Measurements from ENCODE around the gene MAN2A1.

Gene MAN2A1

GRCh38 chr5:109852371-109853155, 162.8 kb downstream of the MAN2A1 start:
- TF ChIP-seq PATZ1 (CRISPR knock-in tag; IDR thresholded peaks at IDR 0.05; ENCODE audit: borderline replicate concordance) (no peak), ZFP30 (CRISPR knock-in tag; IDR thresholded peaks at IDR 0.05) (no peak), RARB (CRISPR knock-in tag; IDR thresholded peaks at IDR 0.05) (no peak), ARNTL (CRISPR knock-in tag; IDR thresholded peaks at IDR 0.05; ENCODE audit: borderline replicate concordance, low read depth) (no peak), ZC3H10 (CRISPR knock-in tag; IDR thresholded peaks at IDR 0.05) (no peak), ESRRG (CRISPR knock-in tag; IDR thresholded peaks at IDR 0.05) (no peak), BACH2 (CRISPR knock-in tag; IDR thresholded peaks at IDR 0.05; ENCODE audit: borderline replicate concordance) (no peak), ZNF565 (CRISPR knock-in tag; conservative IDR thresholded peaks at IDR 0.05; ENCODE audit: low read depth) (no peak), ISL1 (CRISPR knock-in tag; IDR thresholded peaks at IDR 0.05) (no peak), CSDC2 (CRISPR knock-in tag; IDR thresholded peaks at IDR 0.05) (no peak), CREB5 (CRISPR knock-in tag; IDR thresholded peaks at IDR 0.05; ENCODE audit: low read depth) (no peak), OSR1 (CRISPR knock-in tag; IDR thresholded peaks at IDR 0.05) (no peak), ZNF8 (CRISPR knock-in tag; IDR thresholded peaks at IDR 0.05) (no peak), ZFP3 (CRISPR knock-in tag; IDR thresholded peaks at IDR 0.05) (no peak)
- TF ChIP-seq, protein P1, sequence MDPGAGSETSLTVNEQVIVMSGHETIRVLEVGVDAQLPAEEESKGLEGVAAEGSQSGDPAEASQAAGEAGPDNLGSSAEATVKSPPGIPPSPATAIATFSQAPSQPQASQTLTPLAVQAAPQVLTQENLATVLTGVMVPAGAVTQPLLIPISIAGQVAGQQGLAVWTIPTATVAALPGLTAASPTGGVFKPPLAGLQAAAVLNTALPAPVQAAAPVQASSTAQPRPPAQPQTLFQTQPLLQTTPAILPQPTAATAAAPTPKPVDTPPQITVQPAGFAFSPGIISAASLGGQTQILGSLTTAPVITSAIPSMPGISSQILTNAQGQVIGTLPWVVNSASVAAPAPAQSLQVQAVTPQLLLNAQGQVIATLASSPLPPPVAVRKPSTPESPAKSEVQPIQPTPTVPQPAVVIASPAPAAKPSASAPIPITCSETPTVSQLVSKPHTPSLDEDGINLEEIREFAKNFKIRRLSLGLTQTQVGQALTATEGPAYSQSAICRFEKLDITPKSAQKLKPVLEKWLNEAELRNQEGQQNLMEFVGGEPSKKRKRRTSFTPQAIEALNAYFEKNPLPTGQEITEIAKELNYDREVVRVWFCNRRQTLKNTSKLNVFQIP (CRISPR knock-in tag; IDR thresholded peaks at IDR 0.05; ENCODE audit: borderline replicate concordance, low read depth), result no peak
- TF ChIP-seq, protein P2, sequence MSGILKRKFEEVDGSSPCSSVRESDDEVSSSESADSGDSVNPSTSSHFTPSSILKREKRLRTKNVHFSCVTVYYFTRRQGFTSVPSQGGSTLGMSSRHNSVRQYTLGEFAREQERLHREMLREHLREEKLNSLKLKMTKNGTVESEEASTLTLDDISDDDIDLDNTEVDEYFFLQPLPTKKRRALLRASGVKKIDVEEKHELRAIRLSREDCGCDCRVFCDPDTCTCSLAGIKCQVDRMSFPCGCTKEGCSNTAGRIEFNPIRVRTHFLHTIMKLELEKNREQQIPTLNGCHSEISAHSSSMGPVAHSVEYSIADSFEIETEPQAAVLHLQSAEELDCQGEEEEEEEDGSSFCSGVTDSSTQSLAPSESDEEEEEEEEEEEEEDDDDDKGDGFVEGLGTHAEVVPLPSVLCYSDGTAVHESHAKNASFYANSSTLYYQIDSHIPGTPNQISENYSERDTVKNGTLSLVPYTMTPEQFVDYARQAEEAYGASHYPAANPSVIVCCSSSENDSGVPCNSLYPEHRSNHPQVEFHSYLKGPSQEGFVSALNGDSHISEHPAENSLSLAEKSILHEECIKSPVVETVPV (CRISPR knock-in tag; IDR thresholded peaks at IDR 0.05), result no peak
- TF ChIP-seq, protein P3, sequence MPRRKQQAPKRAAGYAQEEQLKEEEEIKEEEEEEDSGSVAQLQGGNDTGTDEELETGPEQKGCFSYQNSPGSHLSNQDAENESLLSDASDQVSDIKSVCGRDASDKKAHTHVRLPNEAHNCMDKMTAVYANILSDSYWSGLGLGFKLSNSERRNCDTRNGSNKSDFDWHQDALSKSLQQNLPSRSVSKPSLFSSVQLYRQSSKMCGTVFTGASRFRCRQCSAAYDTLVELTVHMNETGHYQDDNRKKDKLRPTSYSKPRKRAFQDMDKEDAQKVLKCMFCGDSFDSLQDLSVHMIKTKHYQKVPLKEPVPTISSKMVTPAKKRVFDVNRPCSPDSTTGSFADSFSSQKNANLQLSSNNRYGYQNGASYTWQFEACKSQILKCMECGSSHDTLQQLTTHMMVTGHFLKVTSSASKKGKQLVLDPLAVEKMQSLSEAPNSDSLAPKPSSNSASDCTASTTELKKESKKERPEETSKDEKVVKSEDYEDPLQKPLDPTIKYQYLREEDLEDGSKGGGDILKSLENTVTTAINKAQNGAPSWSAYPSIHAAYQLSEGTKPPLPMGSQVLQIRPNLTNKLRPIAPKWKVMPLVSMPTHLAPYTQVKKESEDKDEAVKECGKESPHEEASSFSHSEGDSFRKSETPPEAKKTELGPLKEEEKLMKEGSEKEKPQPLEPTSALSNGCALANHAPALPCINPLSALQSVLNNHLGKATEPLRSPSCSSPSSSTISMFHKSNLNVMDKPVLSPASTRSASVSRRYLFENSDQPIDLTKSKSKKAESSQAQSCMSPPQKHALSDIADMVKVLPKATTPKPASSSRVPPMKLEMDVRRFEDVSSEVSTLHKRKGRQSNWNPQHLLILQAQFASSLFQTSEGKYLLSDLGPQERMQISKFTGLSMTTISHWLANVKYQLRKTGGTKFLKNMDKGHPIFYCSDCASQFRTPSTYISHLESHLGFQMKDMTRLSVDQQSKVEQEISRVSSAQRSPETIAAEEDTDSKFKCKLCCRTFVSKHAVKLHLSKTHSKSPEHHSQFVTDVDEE (CRISPR knock-in tag; IDR thresholded peaks at IDR 0.05), result no peak
- no peak for ATAC-seq

DNA sequence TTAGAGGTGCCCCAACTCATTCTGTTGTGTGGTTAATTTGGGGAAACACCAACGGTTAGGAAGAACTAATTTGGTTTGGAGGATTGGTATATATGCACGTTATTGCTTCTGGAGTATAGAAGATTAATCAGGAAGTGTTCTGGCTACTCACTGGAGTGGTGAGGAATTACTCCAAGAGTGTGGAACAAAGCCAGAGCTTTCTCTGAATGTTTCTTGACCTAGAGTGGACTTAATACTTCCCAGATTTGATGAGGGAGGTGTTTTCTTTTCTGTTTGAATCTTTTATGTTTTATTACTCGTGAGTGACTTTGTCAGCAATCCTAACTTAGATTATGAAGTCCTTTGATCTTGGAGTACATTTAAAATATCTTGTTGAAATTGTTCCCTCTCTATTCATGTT, 163.7 kb downstream of the MAN2A1 start:
- no peak for ATAC-seq
- no peak for TF ChIP-seq CSDC2 (CRISPR knock-in tag; IDR thresholded peaks at IDR 0.05)
- no peak for TF ChIP-seq RARB (CRISPR knock-in tag; IDR thresholded peaks at IDR 0.05)
- TF ChIP-seq TCF4 (CRISPR knock-in tag; IDR thresholded peaks at IDR 0.05; ENCODE audit: borderline replicate concordance), result no peak
- TF ChIP-seq ESRRG (CRISPR knock-in tag; IDR thresholded peaks at IDR 0.05), result no peak
- TF ChIP-seq SNAI2 (CRISPR knock-in tag; IDR thresholded peaks at IDR 0.05), result no peak
- TF ChIP-seq PATZ1 (CRISPR knock-in tag; IDR thresholded peaks at IDR 0.05; ENCODE audit: borderline replicate concordance), result no peak
- TF ChIP-seq, protein P1 (CRISPR knock-in tag; IDR thresholded peaks at IDR 0.05; ENCODE audit: borderline replicate concordance, low read depth), result no peak
- TF ChIP-seq ZNF8 (CRISPR knock-in tag; IDR thresholded peaks at IDR 0.05), result no peak
- TF ChIP-seq ARNTL (CRISPR knock-in tag; IDR thresholded peaks at IDR 0.05; ENCODE audit: borderline replicate concordance, low read depth), result no peak
- TF ChIP-seq ZNF70 (CRISPR knock-in tag; IDR thresholded peaks at IDR 0.05), result no peak
- no peak for TF ChIP-seq ZNF565 (CRISPR knock-in tag; conservative IDR thresholded peaks at IDR 0.05; ENCODE audit: low read depth)
- TF ChIP-seq BACH2 (CRISPR knock-in tag; IDR thresholded peaks at IDR 0.05; ENCODE audit: borderline replicate concordance), result no peak
